Progenitor cell of endocrine pancreas (in vitro differentiated cells): Measurements from ENCODE around the gene BCAS3. TPM values are rescaled to one million over a fixed set of nuclear protein-coding genes. Genes with fewer than 3 reads are reported as not detected.

Experiments
- DNase-seq: peaks from one replicate; pipeline ENCODE4 v3.0.0; 2021; ENCODE audit warnings: low spot score; ENCODE audit not compliant: unreplicated experiment
- H3K27ac Mint-ChIP-seq: 2 replicates; pipeline ENCODE4 v1.8.0; 2021; ENCODE audit warnings: mild to moderate bottlenecking, moderate library complexity, mixed read lengths
- H3K27me3 Mint-ChIP-seq: 2 replicates; pipeline ENCODE4 v1.8.0; 2021; ENCODE audit warnings: mixed read lengths
- H3K36me3 Mint-ChIP-seq: 2 replicates; pipeline ENCODE4 v1.8.0; 2022; ENCODE audit warnings: mixed read lengths; ENCODE audit not compliant: insufficient read depth
- H3K4me1 Mint-ChIP-seq: 2 replicates; pipeline ENCODE4 v1.8.0; 2021; ENCODE audit warnings: low read depth, mixed read lengths
- H3K4me3 Mint-ChIP-seq: 2 replicates; pipeline ENCODE4 v1.8.0; 2021; ENCODE audit warnings: low read depth, mild to moderate bottlenecking, moderate library complexity, mixed read lengths
- H3K9me3 Mint-ChIP-seq: 2 replicates; pipeline ENCODE4 v1.8.0; 2021; ENCODE audit warnings: low read depth, mixed read lengths
- total RNA-seq: library from RNA; stranded (reverse); gene quantifications from 2 replicates; pipeline ENCODE4 v1.2.1, GENCODE V29; 2021
- TF ChIP-seq, protein P1 (sequence below): fragments of 200-600 bp; sonication (generic); IDR thresholded peaks from one replicate; pipeline ENCODE4 v1.5.0; 2021; ENCODE audit warnings: antibody characterized with exemption, mild to moderate bottlenecking; ENCODE audit not compliant: unreplicated experiment

Gene BCAS3
- total RNA-seq, 1 donor from 2014 or later, result 36.1 TPM

DNA sequence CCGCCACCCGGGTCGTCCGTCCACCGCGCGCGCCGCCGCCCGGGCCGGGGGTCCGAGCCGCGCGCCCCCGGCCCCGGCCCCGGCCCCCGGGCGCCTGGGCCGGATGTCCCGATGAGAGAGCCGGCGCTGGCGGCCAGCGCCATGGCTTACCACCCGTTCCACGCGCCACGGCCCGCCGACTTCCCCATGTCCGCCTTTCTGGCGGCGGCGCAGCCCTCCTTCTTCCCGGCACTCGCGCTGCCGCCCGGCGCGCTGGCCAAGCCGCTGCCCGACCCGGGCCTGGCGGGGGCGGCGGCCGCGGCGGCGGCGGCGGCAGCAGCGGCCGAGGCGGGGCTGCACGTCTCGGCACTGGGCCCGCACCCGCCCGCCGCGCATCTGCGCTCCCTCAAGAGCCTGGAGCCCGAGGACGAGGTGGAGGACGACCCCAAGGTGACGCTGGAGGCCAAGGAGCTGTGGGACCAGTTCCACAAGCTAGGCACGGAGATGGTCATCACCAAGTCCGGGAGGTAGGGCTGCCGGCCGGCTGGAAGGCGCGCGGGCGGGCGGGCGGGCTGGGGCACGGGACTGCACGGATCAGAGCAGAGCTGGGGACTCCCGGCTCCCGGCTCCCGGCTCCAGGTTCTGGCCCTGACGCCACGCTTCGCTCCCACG lies 722.5 kb downstream of the BCAS3 start:
- peaks cover 67% of the 10 kb centered on the region for H3K27me3 Mint-ChIP-seq
- H3K27ac Mint-ChIP-seq, result no peak overlapping the region
- DNase-seq, result no peak
- TF ChIP-seq, protein P1, sequence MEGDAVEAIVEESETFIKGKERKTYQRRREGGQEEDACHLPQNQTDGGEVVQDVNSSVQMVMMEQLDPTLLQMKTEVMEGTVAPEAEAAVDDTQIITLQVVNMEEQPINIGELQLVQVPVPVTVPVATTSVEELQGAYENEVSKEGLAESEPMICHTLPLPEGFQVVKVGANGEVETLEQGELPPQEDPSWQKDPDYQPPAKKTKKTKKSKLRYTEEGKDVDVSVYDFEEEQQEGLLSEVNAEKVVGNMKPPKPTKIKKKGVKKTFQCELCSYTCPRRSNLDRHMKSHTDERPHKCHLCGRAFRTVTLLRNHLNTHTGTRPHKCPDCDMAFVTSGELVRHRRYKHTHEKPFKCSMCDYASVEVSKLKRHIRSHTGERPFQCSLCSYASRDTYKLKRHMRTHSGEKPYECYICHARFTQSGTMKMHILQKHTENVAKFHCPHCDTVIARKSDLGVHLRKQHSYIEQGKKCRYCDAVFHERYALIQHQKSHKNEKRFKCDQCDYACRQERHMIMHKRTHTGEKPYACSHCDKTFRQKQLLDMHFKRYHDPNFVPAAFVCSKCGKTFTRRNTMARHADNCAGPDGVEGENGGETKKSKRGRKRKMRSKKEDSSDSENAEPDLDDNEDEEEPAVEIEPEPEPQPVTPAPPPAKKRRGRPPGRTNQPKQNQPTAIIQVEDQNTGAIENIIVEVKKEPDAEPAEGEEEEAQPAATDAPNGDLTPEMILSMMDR, result no peak
- H3K36me3 Mint-ChIP-seq, result no peaks in the 10 kb centered on the region
- H3K4me1 Mint-ChIP-seq, result peaks cover 11% of the 10 kb centered on the region
- H3K9me3 Mint-ChIP-seq, result no peaks in the 10 kb centered on the region
- peak overlapping the region; percentile 49 for H3K4me3 Mint-ChIP-seq

DNA sequence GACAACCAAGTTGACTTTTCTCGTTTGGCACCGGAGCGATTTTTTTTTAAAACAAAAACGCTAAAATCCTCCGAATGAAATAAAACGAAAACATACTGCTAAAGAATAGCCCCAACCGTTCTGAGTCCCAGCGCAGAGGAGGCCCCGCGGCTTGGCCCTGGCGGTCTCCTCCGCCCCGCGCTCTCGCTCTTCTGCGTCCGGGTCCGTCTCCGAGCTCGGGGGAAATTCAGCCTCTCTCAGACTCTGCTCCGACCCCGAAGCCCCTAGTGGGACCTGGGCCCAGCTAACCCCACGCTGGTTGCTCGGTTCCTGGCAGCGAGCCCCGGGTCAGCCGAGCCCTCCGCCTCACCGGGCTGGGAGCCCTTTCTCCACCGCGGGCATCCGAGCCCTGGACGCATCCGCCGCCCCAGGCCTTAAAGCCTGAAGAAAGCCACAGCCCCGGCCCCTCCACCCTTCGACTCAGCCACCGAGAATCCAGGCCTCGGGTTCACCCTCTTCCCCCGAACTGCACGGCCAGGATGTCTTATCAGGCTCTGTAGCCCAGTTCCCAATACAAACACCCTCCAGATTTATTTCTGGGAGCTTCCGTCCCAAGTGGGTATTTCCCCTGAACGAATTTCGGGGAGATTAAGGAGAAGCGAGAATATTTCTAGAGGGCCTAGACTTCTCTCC lies 723.2 kb downstream of the BCAS3 start:
- Mint-ChIP-seq H3K4me1 (peaks cover 9% of the 10 kb centered on the region), H3K9me3 (no peaks in the 10 kb centered on the region), H3K27me3 (peaks cover 60% of the 10 kb centered on the region), H3K36me3 (no peaks in the 10 kb centered on the region), H3K4me3 (peak overlapping the region; percentile 49), H3K27ac (no peak overlapping the region)
- TF ChIP-seq, protein P1, result no peak
- no peak for DNase-seq

DNA sequence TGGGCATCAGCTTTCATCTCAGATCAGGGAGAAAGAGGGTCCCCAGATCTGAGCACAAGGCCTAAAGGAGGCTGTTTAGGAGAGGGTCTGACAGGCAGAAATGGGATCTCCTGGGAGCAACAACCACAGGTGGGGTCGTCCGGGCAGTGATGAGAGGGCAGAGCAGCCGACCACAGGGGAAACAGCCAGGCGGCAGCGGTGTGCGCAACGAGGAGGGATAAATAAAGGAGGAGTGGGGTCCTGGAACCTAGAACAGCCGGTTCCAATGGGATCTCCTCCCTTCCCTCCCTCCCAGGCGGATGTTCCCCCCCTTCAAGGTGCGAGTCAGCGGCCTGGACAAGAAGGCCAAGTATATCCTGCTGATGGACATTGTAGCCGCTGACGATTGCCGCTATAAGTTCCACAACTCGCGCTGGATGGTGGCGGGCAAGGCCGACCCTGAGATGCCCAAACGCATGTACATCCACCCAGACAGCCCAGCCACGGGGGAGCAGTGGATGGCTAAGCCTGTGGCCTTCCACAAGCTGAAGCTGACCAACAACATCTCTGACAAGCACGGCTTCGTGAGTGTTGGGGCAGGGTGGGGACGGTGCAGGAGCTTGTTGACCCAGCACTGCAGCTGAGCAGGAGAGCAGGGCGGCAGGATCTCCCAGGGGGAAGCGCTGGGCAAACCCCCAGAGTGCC lies 723.9 kb downstream of the BCAS3 start:
- H3K27me3 Mint-ChIP-seq, result peaks cover 65% of the 10 kb centered on the region
- H3K27ac Mint-ChIP-seq, result no peak overlapping the region
- TF ChIP-seq, protein P1, result no peak
- H3K36me3 Mint-ChIP-seq, result no peaks in the 10 kb centered on the region
- H3K4me1 Mint-ChIP-seq, result peaks cover 9% of the 10 kb centered on the region
- DNase-seq, result no peak
- H3K4me3 Mint-ChIP-seq, result peak overlapping the region; percentile 49
- H3K9me3 Mint-ChIP-seq, result no peaks in the 10 kb centered on the region

DNA sequence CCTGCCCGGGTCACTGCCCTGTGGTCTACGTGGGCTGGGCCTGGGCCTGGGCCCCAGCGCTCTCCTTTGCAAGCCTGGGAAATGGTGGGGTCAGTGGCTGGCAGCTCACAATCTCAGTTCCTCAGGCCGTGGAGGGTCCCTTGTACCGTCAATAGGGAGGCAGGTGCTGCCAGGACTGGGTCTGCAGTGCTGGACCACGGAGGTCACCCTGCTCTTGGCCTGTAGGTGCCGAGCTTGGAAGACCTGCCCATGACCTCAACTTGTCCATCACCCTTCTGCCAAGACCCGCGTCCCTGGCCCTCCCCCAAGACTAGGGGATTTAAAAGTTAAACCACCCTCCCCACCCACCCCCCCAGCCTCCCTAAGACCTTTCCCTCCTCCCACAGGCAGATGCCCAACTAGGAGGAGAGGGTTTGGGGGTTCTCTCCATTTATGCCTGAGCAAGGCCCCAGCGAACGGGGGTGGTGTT lies 724.5 kb downstream of the BCAS3 start:
- TF ChIP-seq, protein P1, result no peak
- Mint-ChIP-seq H3K36me3 (no peaks in the 10 kb centered on the region), H3K27me3 (peaks cover 71% of the 10 kb centered on the region), H3K4me1 (peaks cover 9% of the 10 kb centered on the region), H3K4me3 (no peak overlapping the region), H3K27ac (no peak overlapping the region), H3K9me3 (no peaks in the 10 kb centered on the region)
- DNase-seq, result no peak

- H3K4me3 Mint-ChIP-seq, result peak overlapping the region; percentile 33
- peaks cover 73% of the 10 kb centered on the region for H3K27me3 Mint-ChIP-seq
- H3K36me3 Mint-ChIP-seq, result no peaks in the 10 kb centered on the region
- TF ChIP-seq, protein P1, result no peak
- H3K9me3 Mint-ChIP-seq, result no peaks in the 10 kb centered on the region
- H3K4me1 Mint-ChIP-seq, result peaks cover 7% of the 10 kb centered on the region
- no peak overlapping the region for H3K27ac Mint-ChIP-seq
- no peak for DNase-seq
Measured at GRCh38 chr17:61402978-61403800, 725.5 kb downstream of the BCAS3 start.
